A673 (cell line): ENCODE measurements around the gene ASB10. TPM values are rescaled to one million over a fixed set of nuclear protein-coding genes. Genes with fewer than 3 reads are reported as not detected.

ENCODE experiments used
- BruUV-seq: library from RNA; stranded (reverse); fragments of 400-500 nt; replicated peaks from 2 replicates; lab custom pipeline; 2021; lab: Mats Ljungman, UMichigan
- CTCF ChIA-PET: fragments of 300-600 bp; sonication (Branson Sonifier 250); formaldehyde crosslinking; loops from one replicate; lab custom pipeline; 2022; ENCODE audit warnings: antibody characterized with exemption; lab: Charles Lee
- POLR2A ChIA-PET: fragments of 300-600 bp; sonication (Branson Sonifier 250); formaldehyde crosslinking; loops from one replicate; lab custom pipeline; 2022; ENCODE audit warnings: antibody characterized with exemption; ENCODE audit not compliant: low non-redundant PET; lab: Charles Lee
- DNase-seq: peaks from one replicate; pipeline ENCODE4 v3.0.0-alpha.2; 2015; ENCODE audit warnings: low spot score
- H3K27ac ChIP-seq: fragments of 200-600 bp; sonication (generic); 2 replicates; pipeline ENCODE4 v1.5.1; 2016; ENCODE audit warnings: mixed run types, low read depth, mild to moderate bottlenecking, mixed read lengths, antibody characterized with exemption, low read length; ENCODE audit not compliant: poor library complexity, severe bottlenecking
- H3K27me3 ChIP-seq: fragments of 200-600 bp; sonication (generic); replicated peaks from 2 replicates; pipeline ENCODE4 v1.6.1; 2017; ENCODE audit warnings: mixed run types, low read depth, mild to moderate bottlenecking, mixed read lengths, antibody characterized with exemption, low read length; ENCODE audit not compliant: insufficient read depth, poor library complexity
- H3K36me3 ChIP-seq: fragments of 200-600 bp; sonication (generic); 2 replicates; pipeline ENCODE4 v1.6.1; 2016; ENCODE audit warnings: mixed run types, mild to moderate bottlenecking, mixed read lengths, antibody characterized with exemption, low read length; ENCODE audit not compliant: insufficient read depth, poor library complexity, severe bottlenecking
- H3K4me1 ChIP-seq: fragments of 200-600 bp; sonication (generic); 2 replicates; pipeline ENCODE4 v1.6.1; 2017; ENCODE audit warnings: mixed run types, mild to moderate bottlenecking, mixed read lengths, antibody characterized with exemption, low read length; ENCODE audit not compliant: insufficient read depth, poor library complexity, severe bottlenecking
- H3K4me3 ChIP-seq: fragments of 200-600 bp; sonication (generic); 2 replicates; pipeline ENCODE4 v1.5.1; 2016; ENCODE audit warnings: low read depth, mixed run types, mild to moderate bottlenecking, mixed read lengths, low read length; ENCODE audit not compliant: poor library complexity, severe bottlenecking
- H3K9me3 ChIP-seq: fragments of 200-600 bp; sonication (generic); 2 replicates; pipeline ENCODE4 v1.6.1; 2016; ENCODE audit warnings: mixed run types, low read depth, mild to moderate bottlenecking, mixed read lengths, antibody characterized with exemption, low read length; ENCODE audit not compliant: poor library complexity, severe bottlenecking
- EZH2 ChIP-seq: fragments of 200-600 bp; sonication (generic); IDR thresholded peaks from 2 replicates; pipeline ENCODE4 v1.6.1; 2017; ENCODE audit warnings: borderline replicate concordance, low read depth, mild to moderate bottlenecking, mixed read lengths, antibody characterized with exemption, low read length; ENCODE audit not compliant: poor library complexity, severe bottlenecking
- intact Hi-C: fragments of 100-400 bp; cut with micrococcal nuclease; formaldehyde crosslinking; loops from one replicate; pipeline ENCODE4 v1.10.0; 2022; ENCODE audit not compliant: unreplicated experiment
- total RNA-seq: library from RNA; stranded (reverse); gene quantifications from 2 replicates; pipeline ENCODE4 v1.2.3, GENCODE V29; 2021
- TF ChIP-seq, protein P1 (sequence below): fragments of 300-800, 200-600 bp; sonication (generic); conservative IDR thresholded peaks from 2 replicates; pipeline ENCODE4 v1.5.1; 2017; ENCODE audit warnings: low read depth, mild to moderate bottlenecking, antibody characterized with exemption, low read length, moderate library complexity, mixed read lengths

Gene ASB10
- total RNA-seq, 1 experiment from 2014 or later = not detected

DNA sequence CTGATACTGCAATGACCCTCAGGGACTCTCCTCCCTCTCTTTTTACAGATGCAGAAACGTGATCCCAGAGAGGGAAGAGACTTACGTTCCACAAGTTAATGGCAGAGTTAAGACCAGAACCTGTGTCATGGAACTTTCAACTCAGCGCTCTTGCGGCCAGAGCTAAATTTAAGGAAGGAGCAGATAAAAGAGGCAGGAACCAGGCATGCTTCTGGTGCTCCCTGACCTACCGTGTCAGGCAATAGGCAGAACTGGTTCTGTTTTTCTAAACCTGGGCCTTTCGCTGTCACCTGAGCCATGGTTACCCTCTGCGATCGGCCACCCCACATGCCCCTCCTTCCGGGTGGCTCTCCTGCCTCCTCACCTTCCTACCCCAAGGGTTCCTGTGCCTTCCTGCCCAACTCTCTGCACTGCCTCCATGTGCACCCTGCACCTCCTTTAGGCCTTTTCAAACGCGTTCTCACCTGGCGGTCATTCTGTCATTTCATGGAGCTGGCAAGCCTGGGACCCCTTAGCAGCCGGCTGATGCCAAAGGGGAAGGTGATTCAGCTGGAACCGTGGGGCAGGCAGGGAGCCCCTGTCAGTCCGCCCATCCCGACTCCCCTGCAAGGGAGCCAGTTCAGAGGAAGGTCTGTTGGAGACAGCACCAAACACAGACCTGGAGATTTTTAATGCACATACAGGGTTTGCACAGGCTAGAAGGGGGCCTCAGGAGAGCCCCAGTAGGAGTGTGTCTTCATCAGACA, 11.8 kb downstream of the ASB10 start:
- no peak overlapping the region for H3K4me3 ChIP-seq
- POLR2A ChIA-PET = no interaction called here
- no peak for DNase-seq
- no peaks in the 10 kb centered on the region for H3K36me3 ChIP-seq
- H3K9me3 ChIP-seq = no peaks in the 10 kb centered on the region
- H3K4me1 ChIP-seq = no peaks in the 10 kb centered on the region
- BruUV-seq = no TSS peak
- TF ChIP-seq, protein P1, sequence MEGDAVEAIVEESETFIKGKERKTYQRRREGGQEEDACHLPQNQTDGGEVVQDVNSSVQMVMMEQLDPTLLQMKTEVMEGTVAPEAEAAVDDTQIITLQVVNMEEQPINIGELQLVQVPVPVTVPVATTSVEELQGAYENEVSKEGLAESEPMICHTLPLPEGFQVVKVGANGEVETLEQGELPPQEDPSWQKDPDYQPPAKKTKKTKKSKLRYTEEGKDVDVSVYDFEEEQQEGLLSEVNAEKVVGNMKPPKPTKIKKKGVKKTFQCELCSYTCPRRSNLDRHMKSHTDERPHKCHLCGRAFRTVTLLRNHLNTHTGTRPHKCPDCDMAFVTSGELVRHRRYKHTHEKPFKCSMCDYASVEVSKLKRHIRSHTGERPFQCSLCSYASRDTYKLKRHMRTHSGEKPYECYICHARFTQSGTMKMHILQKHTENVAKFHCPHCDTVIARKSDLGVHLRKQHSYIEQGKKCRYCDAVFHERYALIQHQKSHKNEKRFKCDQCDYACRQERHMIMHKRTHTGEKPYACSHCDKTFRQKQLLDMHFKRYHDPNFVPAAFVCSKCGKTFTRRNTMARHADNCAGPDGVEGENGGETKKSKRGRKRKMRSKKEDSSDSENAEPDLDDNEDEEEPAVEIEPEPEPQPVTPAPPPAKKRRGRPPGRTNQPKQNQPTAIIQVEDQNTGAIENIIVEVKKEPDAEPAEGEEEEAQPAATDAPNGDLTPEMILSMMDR = no peak
- TF ChIP-seq EZH2 = no peak
- CTCF ChIA-PET = interaction anchor here (0.9 kb wide), 1 partner anchor 51 kb away, joined by 3 read pairs; no protein-coding TSS in a partner anchor
- peaks cover under 1% of the 10 kb centered on the region for H3K27me3 ChIP-seq
- intact Hi-C loops = no loop called here
- H3K27ac ChIP-seq = no peak overlapping the region

GRCh38 chr7:151174246-151175046, 12.6 kb downstream of the ASB10 start:
- ChIA-PET POLR2A (no interaction called here), CTCF (interaction anchor here (0.9 kb wide), 1 partner anchor 51 kb away, joined by 3 read pairs; no protein-coding TSS in a partner anchor)
- Histone ChIP-seq H3K36me3 (no peaks in the 10 kb centered on the region), H3K27ac (no peak overlapping the region), H3K27me3 (peaks cover 8% of the 10 kb centered on the region), H3K9me3 (no peaks in the 10 kb centered on the region), H3K4me3 (no peak overlapping the region), H3K4me1 (no peaks in the 10 kb centered on the region)
- intact Hi-C loops = no loop called here
- TF ChIP-seq EZH2 = no peak
- TF ChIP-seq, protein P1 = no peak
- no TSS peak for BruUV-seq
- no peak for DNase-seq

GRCh38 chr7:151173386-151174245, 13.4 kb downstream of the ASB10 start:
- no peaks in the 10 kb centered on the region for H3K36me3 ChIP-seq
- no peak overlapping the region for H3K4me3 ChIP-seq
- no peak overlapping the region for H3K27ac ChIP-seq
- no TSS peak for BruUV-seq
- ChIA-PET POLR2A (no interaction called here), CTCF (interaction anchor here (0.7 kb wide), 1 partner anchor 50 kb away, joined by 5 read pairs; no protein-coding TSS in a partner anchor)
- peaks cover 16% of the 10 kb centered on the region for H3K27me3 ChIP-seq
- no peaks in the 10 kb centered on the region for H3K9me3 ChIP-seq
- DNase-seq = no peak
- H3K4me1 ChIP-seq = no peaks in the 10 kb centered on the region
- TF ChIP-seq EZH2 = no peak
- TF ChIP-seq, protein P1 = no peak
- intact Hi-C loops = no loop called here
